Immature natural killer cell (primary cell): ENCODE results near the gene AP3B2. TPM values are rescaled to one million over a fixed set of nuclear protein-coding genes. Genes with fewer than 3 reads are reported as not detected.
"Not testable (repeated sequence)": the region's sequence is repeated elsewhere in the genome, so short reads cannot be mapped to it uniquely, and the experiment has no call there.

Source experiments
- DNase-seq, 3 donors: peaks; one replicate each; pipeline ENCODE4 v3.0.0; 2022; ENCODE audit warnings: mixed read lengths in 1 of 3
- H3K27ac Mint-ChIP-seq, 6 donors: one replicate each; pipeline ENCODE4 v1.8.0; 2020; ENCODE audit warnings: mixed read lengths in 6 of 6, mild to moderate bottlenecking in 5 of 6, inconsistent platforms in 4 of 6, moderate library complexity in 3 of 6
- H3K27me3 Mint-ChIP-seq, 3 donors: one replicate each; pipeline ENCODE4 v1.8.0; 2020 to 2021; ENCODE audit warnings: low read depth in 3 of 3, mild to moderate bottlenecking in 3 of 3, mixed read lengths in 3 of 3, moderate library complexity in 3 of 3, inconsistent platforms in 1 of 3
- H3K36me3 Mint-ChIP-seq, 3 donors: one replicate each; pipeline ENCODE4 v1.8.0; 2020; ENCODE audit warnings: mixed read lengths in 3 of 3, inconsistent platforms in 2 of 3, mild to moderate bottlenecking in 2 of 3
- H3K4me1 Mint-ChIP-seq, 2 donors: one replicate each; pipeline ENCODE4 v1.8.0; 2020; ENCODE audit warnings: inconsistent platforms in 2 of 2, mild to moderate bottlenecking in 2 of 2, mixed read lengths in 2 of 2, moderate library complexity in 1 of 2
- H3K4me3 Mint-ChIP-seq, 5 donors: one replicate each; pipeline ENCODE4 v1.8.0; 2020; ENCODE audit warnings: mild to moderate bottlenecking in 5 of 5, mixed read lengths in 5 of 5, inconsistent platforms in 3 of 5, moderate library complexity in 3 of 5
- H3K9me3 Mint-ChIP-seq, 6 donors: one replicate each; pipeline ENCODE4 v1.8.0; 2020; ENCODE audit warnings: mild to moderate bottlenecking in 6 of 6, mixed read lengths in 6 of 6, inconsistent platforms in 4 of 6, moderate library complexity in 3 of 6
- polyA plus RNA-seq, 3 donors: library from polyadenylated mRNA; unstranded; fragments of 300-500 nt; fragmentation: Illumina TruSeq; gene quantifications; one replicate each; pipeline ENCODE4 v1.2.3, GENCODE V29; 2021

Gene AP3B2
- polyA plus RNA-seq, 3 donors from 2014 or later, result not detected

GRCh38 chr15:82651708-82652107, 58.0 kb downstream of the AP3B2 start:
- Mint-ChIP-seq H3K4me1 (peaks cover 0 to 3% of the 10 kb centered on the region in 2 donors), H3K36me3 (no peaks in the 10 kb centered on the region), H3K27ac (no peak overlapping the region), H3K4me3 (no peak overlapping the region), H3K9me3 (peaks cover 0 to 3% (median 0%) of the 10 kb centered on the region in 6 donors), H3K27me3 (peaks cover 5 to 26% (median 14%) of the 10 kb centered on the region in 3 donors)
- no peak for DNase-seq

GRCh38 chr15:82650046-82650670, 59.5 kb downstream of the AP3B2 start:
- peaks cover 10 to 33% (median 17%) of the 10 kb centered on the region in 3 donors for H3K27me3 Mint-ChIP-seq
- H3K4me1 Mint-ChIP-seq, result peaks cover 0 to 6% of the 10 kb centered on the region in 2 donors
- H3K36me3 Mint-ChIP-seq, result no peaks in the 10 kb centered on the region
- H3K4me3 Mint-ChIP-seq, result no peak overlapping the region
- no peak for DNase-seq
- no peak overlapping the region for H3K27ac Mint-ChIP-seq
- peaks cover 0 to 3% (median 0%) of the 10 kb centered on the region in 6 donors for H3K9me3 Mint-ChIP-seq

- peaks cover 0 to 6% of the 10 kb centered on the region in 2 donors for H3K4me1 Mint-ChIP-seq
- no peaks in the 10 kb centered on the region for H3K36me3 Mint-ChIP-seq
- H3K4me3 Mint-ChIP-seq, result peak overlapping the region in 4 of 5 donors; percentile 10 to 70 (median 40)
- peaks cover 10 to 35% (median 20%) of the 10 kb centered on the region in 3 donors for H3K27me3 Mint-ChIP-seq
- DNase-seq, result no peak
- no peak overlapping the region for H3K27ac Mint-ChIP-seq
- peaks cover 0 to 5% (median 0%) of the 10 kb centered on the region in 6 donors for H3K9me3 Mint-ChIP-seq
These were observed 60.3 kb downstream of the AP3B2 start for GRCh38 chr15:82649226-82649999.

- Mint-ChIP-seq H3K27me3 (peaks cover 9 to 35% (median 16%) of the 10 kb centered on the region in 3 donors), H3K27ac (no peak overlapping the region)
- DNase-seq, result no peak
These were observed 61.2 kb downstream of the AP3B2 start for GRCh38 chr15:82648257-82649103.

GRCh38 chr15:82647835-82648256, 61.8 kb downstream of the AP3B2 start:
- Mint-ChIP-seq H3K9me3 (peaks cover 0 to 5% (median 0%) of the 10 kb centered on the region in 6 donors), H3K36me3 (no peaks in the 10 kb centered on the region), H3K4me1 (peaks cover 0 to 6% of the 10 kb centered on the region in 2 donors), H3K4me3 (peak overlapping the region; percentile 40 to 70 (median 51)), H3K27me3 (peaks cover 14 to 38% (median 16%) of the 10 kb centered on the region in 3 donors), H3K27ac (no peak overlapping the region)
- peak in 2 of 3 donors; percentile 2 to 6 for DNase-seq

More at GRCh38 chr15:82648257-82649103, 61.2 kb downstream of the AP3B2 start:
- no peaks in the 10 kb centered on the region for H3K36me3 Mint-ChIP-seq
- H3K4me3 Mint-ChIP-seq, result peak overlapping the region; percentile 40 to 70 (median 51)
- H3K4me1 Mint-ChIP-seq, result peaks cover 0 to 6% of the 10 kb centered on the region in 2 donors
- H3K9me3 Mint-ChIP-seq, result peaks cover 0 to 5% (median 0%) of the 10 kb centered on the region in 6 donors

GRCh38 chr15:82647045-82647834, 62.4 kb downstream of the AP3B2 start, which contains the start of gene CPEB1:
TSS of gene CPEB1 (minus strand) at chr15:82647363. CDS start at chr15:82628459, 18,904 bp downstream.
- Mint-ChIP-seq H3K9me3 (peaks cover 0 to 4% (median 0%) of the 10 kb centered on the region in 6 donors), H3K4me1 (peaks cover 0 to 6% of the 10 kb centered on the region in 2 donors), H3K4me3 (peak within 1 kb of the TSS; percentile 62 to 71 (median 70)), H3K27ac (no peak within 1 kb of the TSS), H3K27me3 (peaks cover 16 to 38% (median 17%) of the 10 kb centered on the region in 3 donors), H3K36me3 (no peaks in the 10 kb centered on the region)
- peak; percentile 6 to 9 (median 6) for DNase-seq

- H3K27me3 Mint-ChIP-seq, result peaks cover 16 to 36% (median 17%) of the 10 kb centered on the region in 3 donors
- peaks cover 0 to 6% of the 10 kb centered on the region in 2 donors for H3K4me1 Mint-ChIP-seq
- H3K9me3 Mint-ChIP-seq, result peaks cover 0 to 2% (median 0%) of the 10 kb centered on the region in 6 donors
- no peak for DNase-seq
- H3K36me3 Mint-ChIP-seq, result no peaks in the 10 kb centered on the region
- H3K4me3 Mint-ChIP-seq, result peak overlapping the region; percentile 62 to 71 (median 69)
- no peak overlapping the region for H3K27ac Mint-ChIP-seq
These were observed 63.2 kb downstream of the AP3B2 start for GRCh38 chr15:82646250-82647044.

- DNase-seq, H3K36me3 Mint-ChIP-seq, H3K27ac Mint-ChIP-seq, H3K9me3 Mint-ChIP-seq, H3K4me1 Mint-ChIP-seq: not testable (repeated sequence)
- Mint-ChIP-seq H3K27me3 (peaks cover 13 to 40% (median 17%) of the 10 kb centered on the region in 3 donors), H3K4me3 (peak overlapping the region in 4 of 5 donors; percentile 5 to 50 (median 36))
These were observed 64.5 kb downstream of the AP3B2 start for GRCh38 chr15:82644967-82645852.

- Mint-ChIP-seq H3K27ac (no peak overlapping the region), H3K4me1 (peaks cover 0 to 6% of the 10 kb centered on the region in 2 donors), H3K4me3 (no peak overlapping the region), H3K36me3 (no peaks in the 10 kb centered on the region), H3K9me3 (peaks cover 0 to 4% (median 0%) of the 10 kb centered on the region in 6 donors), H3K27me3 (peaks cover 13 to 42% (median 17%) of the 10 kb centered on the region in 3 donors)
- DNase-seq, result no peak
These were observed 65.7 kb downstream of the AP3B2 start for GRCh38 chr15:82643992-82644391.

GRCh38 chr15:82642656-82643055, 67.0 kb downstream of the AP3B2 start:
- Mint-ChIP-seq H3K4me3 (no peak overlapping the region), H3K9me3 (peaks cover 0 to 4% (median 0%) of the 10 kb centered on the region in 6 donors), H3K27ac (no peak overlapping the region), H3K36me3 (no peaks in the 10 kb centered on the region), H3K4me1 (peaks cover 0 to 5% of the 10 kb centered on the region in 2 donors), H3K27me3 (peaks cover 12 to 33% (median 17%) of the 10 kb centered on the region in 3 donors)
- no peak for DNase-seq

- Mint-ChIP-seq H3K36me3 (no peaks in the 10 kb centered on the region), H3K4me1 (peaks cover 0 to 3% of the 10 kb centered on the region in 2 donors), H3K4me3 (no peak overlapping the region), H3K27me3 (peaks cover 13 to 36% (median 17%) of the 10 kb centered on the region in 3 donors), H3K27ac (no peak overlapping the region), H3K9me3 (peaks cover 0 to 5% (median 0%) of the 10 kb centered on the region in 6 donors)
- DNase-seq, result no peak
These were observed 68.4 kb downstream of the AP3B2 start for GRCh38 chr15:82641129-82641798.
